Activated T-cell treated with anti-CD3 and anti-CD28 coated beads for 1 hour (primary cell): Measurements from ENCODE around the gene LCORL.
"Not testable (repeated sequence)": the region's sequence is repeated elsewhere in the genome, so short reads cannot be mapped to it uniquely, and the experiment has no call there.

Source experiments
- DNase-seq: peaks from one replicate; pipeline ENCODE4 v3.0.0-alpha.2; 2020; ENCODE audit warnings: low read depth

The LCORL gene

GRCh38 chr4:18021720-18022571, at the start of gene LCORL:
TSS of gene LCORL (minus strand) at chr4:18021755. CDS start at chr4:18021751, 4 bp downstream.
- peak; percentile 70 for DNase-seq

- no peak for DNase-seq
These were observed 48.3 kb upstream of the LCORL start for GRCh38 chr4:18069810-18070209.

GRCh38 chr4:18067031-18067430, 45.5 kb upstream of the LCORL start:
- no peak for DNase-seq

- no peak for DNase-seq
These were observed 41.5 kb upstream of the LCORL start for GRCh38 chr4:18063079-18063478.

DNA sequence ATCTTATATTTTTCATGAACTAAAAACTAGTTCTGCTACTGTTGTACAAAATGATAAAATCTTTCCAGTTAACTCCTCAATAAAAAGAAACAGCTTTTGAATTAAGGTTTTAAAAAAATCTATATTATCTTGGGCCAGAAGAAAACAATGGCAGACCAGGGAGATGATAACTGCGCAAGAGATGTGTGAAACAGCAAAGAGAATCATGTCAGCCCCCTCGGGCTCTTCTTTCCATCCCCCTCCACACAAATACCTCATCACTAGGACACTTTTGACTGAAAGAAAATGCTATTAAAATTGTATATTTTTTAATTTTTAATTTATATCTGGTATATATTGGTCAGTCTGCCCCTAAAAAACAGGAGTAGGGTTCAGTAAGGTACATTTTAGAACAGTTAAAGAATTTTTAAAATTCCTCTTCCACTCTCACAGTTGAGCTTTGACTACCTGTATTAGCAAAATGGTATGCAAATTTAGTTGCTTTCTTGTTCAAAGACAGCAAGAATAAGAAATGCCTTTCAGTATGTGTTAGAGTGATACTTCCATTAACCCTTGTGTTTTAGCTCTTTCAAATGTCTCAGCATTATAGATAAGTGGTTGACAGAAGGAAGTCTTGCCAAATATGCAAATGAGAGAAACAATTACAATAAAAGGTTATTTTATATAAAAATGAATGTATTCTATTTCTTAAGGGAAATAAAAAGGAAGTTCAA, 36.4 kb upstream of the LCORL start:
- DNase-seq: no peak

- no peak for DNase-seq
These were observed 34.5 kb upstream of the LCORL start for GRCh38 chr4:18056030-18056429.

DNA sequence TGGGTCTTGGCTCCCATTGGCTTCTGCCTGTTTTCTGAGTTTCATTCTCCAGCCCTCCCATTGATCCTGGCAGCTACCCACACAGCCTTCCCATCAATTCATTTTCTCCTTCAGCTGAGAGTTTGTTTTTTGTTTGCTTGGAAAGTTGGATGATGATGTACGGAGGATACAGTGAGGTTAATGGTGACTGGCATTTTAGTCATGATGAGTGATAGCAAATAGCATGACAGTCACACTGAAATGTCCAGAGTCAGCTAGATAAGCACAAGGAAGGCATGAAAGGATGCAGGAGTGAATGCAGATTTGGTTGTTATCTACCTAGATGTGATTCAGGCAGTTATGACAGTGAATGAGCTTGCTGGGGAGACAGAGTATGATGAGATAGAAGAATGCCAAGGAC, 30.6 kb upstream of the LCORL start:
- DNase-seq: no peak

DNA sequence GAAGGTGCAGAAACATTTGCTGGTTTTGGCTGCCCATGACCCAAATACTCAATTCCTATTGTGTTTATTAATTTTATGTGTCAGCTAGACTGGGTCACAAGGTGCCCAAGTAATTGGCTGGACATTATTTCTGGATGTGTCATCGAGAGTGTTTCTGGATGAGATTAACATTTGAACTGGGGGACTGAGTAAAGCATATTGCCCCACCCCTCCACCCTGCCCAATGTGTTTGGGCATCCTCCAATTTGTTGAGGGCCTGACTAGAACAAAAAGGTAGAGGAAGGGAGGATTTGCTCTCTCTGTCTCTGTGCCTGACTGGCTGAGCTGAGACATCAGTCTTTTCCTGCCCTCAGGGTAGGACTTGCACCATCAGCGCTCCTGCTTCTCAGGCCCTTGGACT, 29.7 kb upstream of the LCORL start:
- DNase-seq: no peak

DNA sequence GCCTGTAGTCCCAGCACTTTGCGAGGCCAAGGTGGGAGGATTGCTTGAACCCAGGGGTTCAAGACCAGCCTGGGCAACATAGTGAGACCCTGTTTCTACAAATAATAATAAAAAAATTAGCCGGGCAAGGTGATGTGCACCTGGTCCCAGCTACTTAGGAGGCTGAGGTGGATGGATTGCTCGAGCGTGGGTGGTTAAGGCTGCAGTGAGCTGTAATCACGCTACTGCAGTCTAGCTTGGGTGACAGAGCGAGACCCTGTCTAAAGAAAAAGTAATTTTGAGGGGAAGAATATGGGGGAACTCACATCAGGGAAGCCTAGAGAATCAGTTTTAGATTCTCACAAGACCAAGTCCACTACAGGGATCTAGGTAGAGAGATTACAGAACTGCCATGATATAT, 28.9 kb upstream of the LCORL start:
- DNase-seq: no peak

GRCh38 chr4:18049446-18049845, 27.9 kb upstream of the LCORL start:
- DNase-seq: no peak

DNA sequence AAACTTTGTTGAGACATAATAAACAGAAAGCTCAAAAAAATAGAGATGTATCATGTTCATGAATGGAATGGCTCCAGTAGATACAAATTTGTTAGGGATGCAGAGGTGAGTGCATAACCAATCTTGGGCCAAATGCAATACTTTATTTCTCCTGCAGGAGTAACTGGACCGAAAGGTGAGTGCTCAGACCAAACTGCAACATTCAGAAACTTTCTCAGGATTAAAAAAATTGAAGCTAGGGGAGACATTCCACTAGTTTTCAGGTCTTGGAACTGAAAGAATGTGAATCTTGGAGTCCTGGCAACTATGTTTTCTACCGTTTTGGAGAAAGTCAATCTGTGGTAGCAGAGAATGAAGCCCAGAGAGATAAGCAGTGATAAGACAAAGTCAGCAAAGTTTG, 21.2 kb upstream of the LCORL start:
- no peak for DNase-seq

DNA sequence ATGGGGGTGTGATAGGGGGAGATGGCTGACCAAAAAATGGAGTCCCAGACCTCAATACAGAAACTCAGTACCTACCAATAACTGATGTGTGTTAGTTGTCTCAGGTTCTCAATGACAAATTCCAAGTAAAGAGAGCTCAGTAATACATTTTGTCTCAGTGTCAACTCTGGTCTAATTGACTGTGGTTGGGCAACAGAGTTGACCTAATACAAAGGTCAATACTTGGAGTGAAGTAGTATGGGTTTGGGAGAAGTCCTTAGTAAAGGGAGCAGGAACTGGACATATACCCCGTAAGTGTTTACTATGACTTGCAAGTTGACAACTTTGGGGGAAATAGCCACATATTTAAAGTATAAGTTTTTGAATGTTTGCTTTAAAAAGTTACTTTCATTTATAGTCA, 20.5 kb upstream of the LCORL start:
- DNase-seq: no peak

DNA sequence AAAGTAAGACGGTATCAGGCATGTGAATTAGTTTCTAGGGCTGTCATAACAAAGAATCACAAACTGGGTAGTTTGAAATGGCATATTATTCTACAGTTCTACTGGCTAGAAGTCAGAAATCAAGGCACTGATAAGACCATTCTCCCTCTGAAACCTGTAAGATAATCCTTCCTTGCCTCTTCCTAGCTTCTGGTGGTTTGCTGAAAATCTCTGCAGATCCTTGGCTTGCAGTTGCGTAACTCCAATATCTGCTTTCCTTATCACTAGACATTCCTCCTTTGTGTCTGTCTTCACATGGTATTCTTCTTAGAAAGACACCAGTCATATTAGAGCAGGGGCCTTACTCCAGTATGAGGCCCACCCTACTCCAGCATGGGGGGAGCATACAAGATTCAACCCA, 19.6 kb upstream of the LCORL start:
- DNase-seq: no peak

GRCh38 chr4:18039113-18039512, 17.6 kb upstream of the LCORL start:
- no peak for DNase-seq

- not testable (repeated sequence) for DNase-seq
These were observed 14.8 kb upstream of the LCORL start for GRCh38 chr4:18036369-18036768.

DNA sequence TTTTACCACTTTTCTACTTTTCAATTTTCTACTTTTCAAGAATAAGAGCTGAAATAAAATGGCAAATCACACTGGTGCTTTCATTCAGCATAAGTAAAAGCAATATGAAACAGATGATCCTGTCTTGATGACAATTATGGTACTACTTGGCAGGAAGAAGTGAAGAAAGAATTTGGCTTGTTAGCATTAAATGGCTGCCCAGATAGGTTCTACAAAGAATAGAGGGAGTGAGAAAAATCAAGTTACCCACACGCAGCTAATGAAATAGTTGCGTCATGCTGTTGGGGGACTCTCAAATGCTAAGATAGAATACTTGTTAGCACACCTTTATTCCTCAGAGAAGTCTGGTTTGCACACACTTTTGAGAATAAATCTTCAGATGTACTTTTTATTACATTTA, 12.5 kb upstream of the LCORL start:
- DNase-seq: no peak

DNA sequence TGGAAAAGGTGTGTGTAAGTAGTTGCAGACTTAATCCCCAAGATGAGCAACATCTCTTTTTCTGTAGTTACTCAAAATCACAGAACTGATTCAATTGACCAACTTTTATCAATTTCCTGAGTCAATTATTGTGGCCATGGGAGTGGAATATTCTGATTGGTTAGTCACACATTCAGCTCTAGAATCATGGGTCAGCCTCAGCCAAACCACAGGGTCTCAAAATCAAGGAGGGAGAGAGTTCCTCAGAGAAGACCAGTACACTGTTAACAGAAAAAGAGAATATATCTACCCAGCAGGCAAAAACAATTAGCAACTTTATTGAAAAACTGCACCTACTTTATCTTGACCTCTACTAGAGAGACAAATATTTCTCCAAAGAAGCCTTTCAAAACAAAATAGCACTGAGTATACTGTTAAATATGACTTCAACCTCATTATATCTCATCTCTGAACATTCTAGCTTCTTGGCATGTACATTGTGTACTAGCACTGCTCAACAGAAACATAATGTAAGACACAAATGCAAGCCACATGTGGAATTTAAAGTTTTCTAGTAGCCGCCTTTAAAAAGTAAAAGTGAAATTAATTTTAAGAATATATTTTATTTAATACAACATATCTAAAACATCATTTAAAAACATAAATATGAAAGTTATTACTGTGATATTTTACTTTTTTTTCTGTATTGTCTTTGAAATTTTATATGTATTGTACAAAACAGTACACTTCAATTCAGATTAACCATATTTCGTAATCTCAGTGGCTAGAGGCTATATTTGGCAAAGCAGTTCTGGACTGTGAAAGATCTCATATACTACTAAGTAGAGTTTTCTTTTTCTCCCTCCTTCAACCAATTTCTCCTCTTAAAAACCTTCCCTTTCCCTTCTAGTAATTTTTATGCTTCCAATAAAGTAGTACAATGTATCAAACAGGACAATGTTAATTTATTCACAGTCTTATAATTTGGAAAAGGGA, 11.8 kb upstream of the LCORL start:
- DNase-seq: no peak

DNA sequence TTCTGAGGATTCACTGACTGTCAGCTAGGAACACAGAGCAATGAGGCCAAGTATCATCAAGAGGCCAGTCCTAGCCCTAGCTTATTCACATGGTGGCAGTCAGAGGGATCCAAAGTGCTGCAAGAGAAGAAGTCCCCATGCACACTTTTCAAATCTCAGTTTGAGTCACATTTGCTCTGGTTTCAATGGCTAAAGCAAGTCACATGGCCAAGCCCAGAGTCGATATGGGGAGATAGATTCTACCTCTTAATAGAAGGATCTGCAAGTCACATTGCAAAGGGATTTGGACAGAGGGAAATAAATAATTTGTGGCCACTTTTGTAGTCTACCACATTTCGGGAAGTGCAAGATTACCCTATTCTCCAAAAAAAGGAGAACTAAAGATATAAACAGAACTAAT, 3.7 kb upstream of the LCORL start:
- no peak for DNase-seq

- DNase-seq: no peak
These were observed 1.1 kb upstream of the LCORL start for GRCh38 chr4:18022572-18023050.

- DNase-seq: no peak
These were observed 160 bp downstream of the LCORL start for GRCh38 chr4:18021470-18021719.

GRCh38 chr4:18020671-18021469, 685 bp downstream of the LCORL start:
- peak; percentile 16 for DNase-seq
